Effector memory CD4-positive, alpha-beta T cell (primary cell): ENCODE data around the gene MACO1.
A peak's percentile ranks its signal among the peaks of the same experiment; 100 is the strongest.

Source experiments
- DNase-seq, 3 donors: peaks; one replicate each; pipeline ENCODE4 v3.0.0-alpha.2; 2020
- H3K27ac ChIP-seq: 2 replicates; pipeline ENCODE4 v1.7.0; 2013; ENCODE audit warnings: mild to moderate bottlenecking, low read length, moderate library complexity; ENCODE audit not compliant: insufficient read depth, poor library complexity, severe bottlenecking
- H3K27me3 ChIP-seq: replicated peaks from 2 replicates; pipeline ENCODE4 v1.7.0; 2013; ENCODE audit warnings: mild to moderate bottlenecking, low read length; ENCODE audit not compliant: insufficient read depth, control insufficient read depth, poor library complexity, severe bottlenecking
- H3K36me3 ChIP-seq: 2 replicates; pipeline ENCODE4 v1.7.0; 2013; ENCODE audit warnings: mild to moderate bottlenecking, low read length, moderate library complexity; ENCODE audit not compliant: control insufficient read depth, insufficient read depth
- H3K4me1 ChIP-seq: 2 replicates; pipeline ENCODE4 v1.7.0; 2013; ENCODE audit warnings: low read length, mild to moderate bottlenecking; ENCODE audit not compliant: control insufficient read depth, insufficient read depth, poor library complexity, severe bottlenecking
- H3K4me3 ChIP-seq: 2 replicates; pipeline ENCODE4 v1.7.0; 2013; ENCODE audit warnings: low read length, low read depth, mild to moderate bottlenecking; ENCODE audit not compliant: insufficient read depth, poor library complexity, severe bottlenecking
- H3K9me3 ChIP-seq: 2 replicates; pipeline ENCODE4 v1.7.0; 2013; ENCODE audit warnings: mild to moderate bottlenecking, low read length, moderate library complexity; ENCODE audit not compliant: control insufficient read depth

MACO1 gene

DNA sequence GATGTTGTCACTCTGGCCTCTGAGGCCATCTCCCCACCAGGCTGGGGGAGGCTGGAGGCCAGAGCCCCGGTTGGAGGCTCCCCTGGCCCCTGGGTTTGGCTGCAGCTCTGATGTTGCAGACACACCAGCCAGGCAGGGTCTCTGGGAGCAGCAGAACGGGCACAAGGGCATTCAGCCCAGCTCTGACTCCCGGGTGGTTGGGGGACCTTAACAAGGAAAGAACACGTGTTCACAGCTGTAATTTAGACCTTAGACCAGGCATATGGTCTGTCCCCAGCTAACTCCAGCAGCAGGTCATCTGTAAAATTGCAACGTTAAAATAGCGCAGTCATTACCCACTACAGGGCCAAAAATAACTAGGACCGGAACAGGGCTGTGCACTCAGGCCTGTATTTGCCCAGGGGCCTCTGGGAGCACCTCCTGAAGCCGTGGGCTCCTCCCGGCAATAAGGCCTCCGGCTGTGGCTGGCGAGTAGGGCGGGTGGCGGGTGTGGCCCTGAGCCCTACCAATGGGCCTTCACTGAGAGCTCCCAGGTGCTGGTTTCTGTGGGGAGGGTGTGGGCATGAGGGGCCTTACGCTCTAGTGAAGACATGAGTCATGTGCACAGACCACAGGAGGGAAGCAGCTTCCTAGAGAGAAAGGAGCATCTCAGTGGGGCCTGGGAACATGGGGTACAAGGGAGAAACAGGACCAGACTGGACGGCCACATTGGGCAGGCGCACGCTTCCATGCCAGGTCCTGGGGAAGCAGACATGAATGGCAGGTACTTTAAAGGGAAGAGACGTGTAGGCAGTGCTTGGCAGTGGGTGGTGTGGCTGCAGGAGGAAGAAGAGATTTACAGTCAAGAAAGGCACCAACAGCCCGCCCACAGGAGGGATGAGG is 118.8 kb downstream of the MACO1 start:
- H3K36me3 ChIP-seq: peaks cover 6% of the 10 kb centered on the region
- peaks cover 90% of the 10 kb centered on the region for H3K4me1 ChIP-seq
- H3K27ac ChIP-seq: peak overlapping the region; percentile 68
- DNase-seq: peak; percentile 62 to 75 (median 67)
- no peaks in the 10 kb centered on the region for H3K27me3 ChIP-seq
- H3K9me3 ChIP-seq: no peaks in the 10 kb centered on the region
- peak overlapping the region; percentile 9 for H3K4me3 ChIP-seq
